ENCODE data around the gene ABCA7.
"Not testable (repeated sequence)": the region's sequence is repeated elsewhere in the genome, so short reads cannot be mapped to it uniquely, and the experiment has no call there.

The ABCA7 gene

GRCh38 chr19:1106841-1107660 is 67.1 kb downstream of the ABCA7 start:
- no peak for DNase-seq

GRCh38 chr19:1107661-1108261 is 67.9 kb downstream of the ABCA7 start:
- no peak for DNase-seq

GRCh38 chr19:1108291-1109031 is 68.6 kb downstream of the ABCA7 start:
- DNase-seq = no peak

GRCh38 chr19:1109032-1109551 is 69.2 kb downstream of the ABCA7 start:
- DNase-seq = no peak

- no peak for DNase-seq
Measured at GRCh38 chr19:1109697-1110671, 70.1 kb downstream of the ABCA7 start.

- no peak for DNase-seq
Measured at GRCh38 chr19:1110809-1111640, 71.1 kb downstream of the ABCA7 start.

- no peak for DNase-seq
Measured at GRCh38 chr19:1111641-1112267, 71.8 kb downstream of the ABCA7 start.

- DNase-seq = no peak
Measured at GRCh38 chr19:1112268-1113029, 72.5 kb downstream of the ABCA7 start.

GRCh38 chr19:1113030-1113985 is 73.4 kb downstream of the ABCA7 start:
- peak; percentile 89 to 95 for DNase-seq

- DNase-seq = no peak
Measured at GRCh38 chr19:1113986-1114483, 74.1 kb downstream of the ABCA7 start.

GRCh38 chr19:1114728-1115127 is 74.8 kb downstream of the ABCA7 start:
- DNase-seq = not testable (repeated sequence)
